GM12892 (cell line): Measurements from ENCODE around the gene KCTD17.

ENCODE experiments used
- POLR2A ChIP-seq: IDR thresholded peaks from 2 replicates; pipeline ENCODE4 v1.6.1; 2011; ENCODE audit warnings: low read depth, low read length, control low read depth
- POLR2AphosphoS5 ChIP-seq: IDR thresholded peaks from 2 replicates; pipeline ENCODE4 v1.6.1; 2011; ENCODE audit warnings: low read depth, low read length, control low read depth

- no peak for TF ChIP-seq POLR2AphosphoS5
- TF ChIP-seq POLR2A = no peak
Observed at GRCh38 chr22:37025500-37026070, 26.0 kb upstream of the KCTD17 start.
